Peyer's patch (tissue), 4 donors: Measurements from ENCODE around the gene SDE2.

Experiments used
- CTCF ChIP-seq, 6 experiments: fragments of 450-650 bp in 4 of 6; fragments of 200-600 bp in 2 of 6; sonication (generic) in 1 of 6; IDR thresholded peaks; one replicate each; pipeline ENCODE4 v1.5.1; 2017 to 2019; ENCODE audit warnings: antibody characterized with exemption in 6 of 6, mild to moderate bottlenecking in 3 of 6, moderate library complexity in 1 of 6
- POLR2A ChIP-seq, 2 donors: fragments of 450-650 bp; IDR thresholded peaks; one replicate each; pipeline ENCODE4 v1.5.1; 2017; ENCODE audit warnings: antibody characterized with exemption in 2 of 2, mild to moderate bottlenecking in 2 of 2, moderate library complexity in 2 of 2

- TF ChIP-seq CTCF (IDR thresholded peaks at IDR 0.05) = no peak
- no peak for TF ChIP-seq POLR2A (IDR thresholded peaks at IDR 0.05)
These were observed 30.0 kb upstream of the SDE2 start for GRCh38 chr1:226029093-226029496.
